Esophagus squamous epithelium (tissue), 4 donors: ENCODE measurements around the gene SPC24.

Experiments
- CTCF ChIP-seq, 6 experiments: fragments of 450-650 bp in 4 of 6; fragments of 200-600 bp in 2 of 6; sonication (generic) in 2 of 6; IDR thresholded peaks; one replicate each; pipeline ENCODE4 v1.5.1; 2016 to 2019; ENCODE audit warnings: antibody characterized with exemption in 6 of 6, mild to moderate bottlenecking in 4 of 6, moderate library complexity in 4 of 6
- POLR2A ChIP-seq, 4 donors: fragments of 450-650 bp; IDR thresholded peaks; one replicate each; pipeline ENCODE4 v1.6.1; 2017; ENCODE audit warnings: antibody characterized with exemption in 4 of 4, mild to moderate bottlenecking in 4 of 4, moderate library complexity in 3 of 4

- no peak for TF ChIP-seq CTCF (IDR thresholded peaks at IDR 0.05)
- no peak for TF ChIP-seq POLR2A (IDR thresholded peaks at IDR 0.05)
Measured at GRCh38 chr19:11165486-11166030, 10.0 kb upstream of the SPC24 start.
